Neuronal stem cell (in vitro differentiated cells): Measurements from ENCODE around the gene SLC10A3. TPM values are rescaled to one million over a fixed set of nuclear protein-coding genes. Genes with fewer than 3 reads are reported as not detected.
A peak's percentile ranks its signal among the peaks of the same experiment; 100 is the strongest.

ENCODE experiments used
- DNase-seq: peaks from one replicate; pipeline ENCODE4 v3.0.0-alpha.2; 2013; ENCODE audit warnings: low spot score
- H2AFZ ChIP-seq: one replicate; pipeline ENCODE4 v1.6.1; 2013; ENCODE audit warnings: mild to moderate bottlenecking, low read length, inconsistent platforms
- H2AK5ac ChIP-seq: 2 replicates; pipeline ENCODE4 v1.6.1; 2013; ENCODE audit warnings: low read depth, mild to moderate bottlenecking, inconsistent platforms, low read length, moderate library complexity, mixed read lengths
- H2BK120ac ChIP-seq: 2 replicates; pipeline ENCODE4 v1.6.1; 2013; ENCODE audit warnings: low read depth, mild to moderate bottlenecking, inconsistent platforms, low read length, moderate library complexity, mixed read lengths
- H2BK12ac ChIP-seq: one replicate; pipeline ENCODE4 v1.6.1; 2013; ENCODE audit warnings: low read length, inconsistent platforms
- H2BK15ac ChIP-seq: 2 replicates; pipeline ENCODE4 v1.6.1; 2013; ENCODE audit warnings: mild to moderate bottlenecking, low read length, inconsistent platforms, mixed read lengths
- H2BK5ac ChIP-seq: one replicate; pipeline ENCODE4 v1.6.1; 2013; ENCODE audit warnings: inconsistent platforms, mild to moderate bottlenecking, low read length, moderate library complexity
- H3K14ac ChIP-seq: one replicate; pipeline ENCODE4 v1.6.1; 2013; ENCODE audit warnings: low read length, inconsistent platforms
- H3K18ac ChIP-seq: 2 replicates; pipeline ENCODE4 v1.6.1; 2013; ENCODE audit warnings: low read length, inconsistent platforms
- H3K23ac ChIP-seq: 2 replicates; pipeline ENCODE4 v1.6.1; 2013; ENCODE audit warnings: low read depth, mild to moderate bottlenecking, mixed read lengths, low read length, inconsistent platforms; ENCODE audit not compliant: poor library complexity
- H3K27ac ChIP-seq: replicated peaks from 3 replicates; pipeline ENCODE4 v1.5.1; 2013; ENCODE audit warnings: low read length, inconsistent platforms
- H3K27me3 ChIP-seq, 3 experiments: 2 replicates each; pipeline ENCODE4 v1.6.1; 2013; ENCODE audit warnings: low read length in 3 of 3, mild to moderate bottlenecking in 2 of 3, inconsistent platforms in 1 of 3, low read depth in 1 of 3, mixed read lengths in 1 of 3, moderate library complexity in 1 of 3; ENCODE audit not compliant: control insufficient read depth in 3 of 3, insufficient read depth in 3 of 3
- H3K36me3 ChIP-seq, 2 donors: replicated peaks in 1 of 2; 2 replicates each; pipeline ENCODE4 v1.6.1; 2013; ENCODE audit warnings: low read length in 2 of 2; ENCODE audit not compliant: control insufficient read depth in 2 of 2, insufficient read depth in 2 of 2
- H3K4ac ChIP-seq: 2 replicates; pipeline ENCODE4 v1.6.1; 2013; ENCODE audit warnings: inconsistent platforms, mild to moderate bottlenecking, low read length, moderate library complexity
- H3K4me1 ChIP-seq, 2 donors: 1 replicate in 1 of 2; 2 replicates in 1 of 2; pipeline ENCODE4 v1.6.1; 2013; ENCODE audit warnings: low read length in 2 of 2, low read depth in 1 of 2; ENCODE audit not compliant: control insufficient read depth in 2 of 2, insufficient read depth in 1 of 2
- H3K4me2 ChIP-seq: one replicate; pipeline ENCODE4 v1.6.1; 2013; ENCODE audit warnings: mild to moderate bottlenecking, low read length, inconsistent platforms; ENCODE audit not compliant: insufficient read depth, poor library complexity, severe bottlenecking
- H3K4me3 ChIP-seq, 2 donors: 2 replicates each; pipeline ENCODE4 v1.5.1; 2013; ENCODE audit warnings: low read length in 2 of 2, mild to moderate bottlenecking in 2 of 2, inconsistent platforms in 1 of 2, moderate library complexity in 1 of 2
- H3K79me1 ChIP-seq: one replicate; pipeline ENCODE4 v1.6.1; 2013; ENCODE audit warnings: low read depth, mild to moderate bottlenecking, inconsistent platforms, low read length, moderate library complexity
- H3K9ac ChIP-seq: one replicate; pipeline ENCODE4 v1.6.1; 2013; ENCODE audit warnings: mild to moderate bottlenecking, low read depth, low read length, inconsistent platforms; ENCODE audit not compliant: poor library complexity
- H3K9me3 ChIP-seq, 2 donors: replicated peaks in 1 of 2; 2 replicates each; pipeline versions ENCODE3 to v1.6.1; 2013; ENCODE audit warnings: low read length in 2 of 2, mild to moderate bottlenecking in 2 of 2, inconsistent platforms in 1 of 2, low read depth in 1 of 2, mixed read lengths in 1 of 2, moderate library complexity in 1 of 2; ENCODE audit not compliant: control insufficient read depth in 2 of 2, insufficient read depth in 1 of 2
- H4K8ac ChIP-seq: one replicate; pipeline ENCODE4 v1.6.1; 2013; ENCODE audit warnings: low read depth, mild to moderate bottlenecking, inconsistent platforms, low read length, moderate library complexity
- H4K91ac ChIP-seq: one replicate; pipeline ENCODE4 v1.6.1; 2013; ENCODE audit warnings: low read length, low read depth, mild to moderate bottlenecking, inconsistent platforms; ENCODE audit not compliant: poor library complexity
- WGBS, 2 donors: extraction: QIAGEN DNeasy Blood & Tissue Kit; methylation state at CpG; one replicate each; pipeline ENCODE4 v1.1.7; 2013; ENCODE audit warnings: missing lambda C conversion rate in 2 of 2, mixed read lengths in 1 of 2; ENCODE audit not compliant: insufficient read length in 2 of 2, insufficient replicate concordance in 1 of 2; ENCODE audit errors: extremely low coverage in 2 of 2; 5-methylcytosine and 5-hydroxymethylcytosine counted together
- polyA plus RNA-seq, 2 experiments: library from polyadenylated mRNA; stranded (reverse); fragments of 200-250 nt; gene quantifications; one replicate each; pipeline ENCODE4 v1.2.3, GENCODE V29; 2013

SLC10A3 gene
- 4.4 TPM for polyA plus RNA-seq (2013, experiment 1 of 2)
- polyA plus RNA-seq (2013, experiment 2 of 2) = 4.5 TPM

GRCh38 chrX:154490414-154491083, at the start of gene SLC10A3:
Gene SLC10A3 (minus strand): TSS chrX:154490629. CDS start chrX:154488940, 1,689 bp downstream.
- H3K4me2 ChIP-seq = peak within 1 kb of the TSS; percentile 80
- peak; percentile 86 for DNase-seq
- H2BK12ac ChIP-seq = no peak within 1 kb of the TSS
- H3K9me3 ChIP-seq = no peaks in the 10 kb centered on the region
- H2AK5ac ChIP-seq = no peak within 1 kb of the TSS
- no peaks in the 10 kb centered on the region for H3K27me3 ChIP-seq
- peaks cover 0 to 4% of the 10 kb centered on the region in 2 donors for H3K4me1 ChIP-seq
- H2BK5ac ChIP-seq = no peak within 1 kb of the TSS
- H2BK120ac ChIP-seq = no peak within 1 kb of the TSS
- H3K23ac ChIP-seq = no peak within 1 kb of the TSS
- H3K79me1 ChIP-seq = no peaks in the 10 kb centered on the region
- H3K18ac ChIP-seq = peak within 1 kb of the TSS; percentile 83
- H4K8ac ChIP-seq = no peak within 1 kb of the TSS
- no peak within 1 kb of the TSS for H3K4ac ChIP-seq
- H4K91ac ChIP-seq = no peak within 1 kb of the TSS
- peak within 1 kb of the TSS; percentile 63 for H3K9ac ChIP-seq
- H2BK15ac ChIP-seq = no peak within 1 kb of the TSS
- no CpG with 5 or more reads among the region's 71 CpGs for WGBS, 2 donors
- peak within 1 kb of the TSS; percentile 87 for H2AFZ ChIP-seq
- peak within 1 kb of the TSS; percentile 70 for H3K27ac ChIP-seq
- peaks cover 0 to 8% of the 10 kb centered on the region in 2 donors for H3K36me3 ChIP-seq
- H3K4me3 ChIP-seq = peak within 1 kb of the TSS; percentile 57 to 84
- peak within 1 kb of the TSS; percentile 38 for H3K14ac ChIP-seq

GRCh38 chrX:154539077-154539476, 48.6 kb upstream of the SLC10A3 start:
- H3K14ac ChIP-seq = no peak overlapping the region
- no peak overlapping the region for H3K27ac ChIP-seq
- no peak overlapping the region for H2AK5ac ChIP-seq
- no peaks in the 10 kb centered on the region for H3K4me1 ChIP-seq
- no CpG with 5 or more reads among the region's 8 CpGs for WGBS, 2 donors
- H3K36me3 ChIP-seq = peaks cover 11 to 45% of the 10 kb centered on the region in 2 donors
- H2BK15ac ChIP-seq = no peak overlapping the region
- no peak for DNase-seq
- H2BK120ac ChIP-seq = no peak overlapping the region
- H4K8ac ChIP-seq = no peak overlapping the region
- no peak overlapping the region for H2AFZ ChIP-seq
- H2BK12ac ChIP-seq = no peak overlapping the region
- no peak overlapping the region for H3K4me3 ChIP-seq
- H3K23ac ChIP-seq = no peak overlapping the region
- no peak overlapping the region for H3K4ac ChIP-seq
- H3K79me1 ChIP-seq = no peaks in the 10 kb centered on the region
- H3K18ac ChIP-seq = no peak overlapping the region
- H2BK5ac ChIP-seq = no peak overlapping the region
- no peak overlapping the region for H3K4me2 ChIP-seq
- peaks cover 0 to 3% (median 0%) of the 10 kb centered on the region in 3 experiments for H3K27me3 ChIP-seq
- H3K9ac ChIP-seq = no peak overlapping the region
- H4K91ac ChIP-seq = no peak overlapping the region
- H3K9me3 ChIP-seq = no peaks in the 10 kb centered on the region

GRCh38 chrX:154535892-154536291, 45.5 kb upstream of the SLC10A3 start:
- Histone ChIP-seq H4K91ac (no peak overlapping the region), H2BK5ac (no peak overlapping the region), H2AK5ac (no peak overlapping the region), H2BK120ac (no peak overlapping the region), H3K27ac (no peak overlapping the region), H2AFZ (no peak overlapping the region), H3K14ac (no peak overlapping the region), H3K9me3 (no peaks in the 10 kb centered on the region), H3K4me2 (no peak overlapping the region), H4K8ac (no peak overlapping the region), H2BK15ac (no peak overlapping the region), H3K27me3 (no peaks in the 10 kb centered on the region), H3K4me3 (no peak overlapping the region), H3K36me3 (peaks cover 27 to 49% of the 10 kb centered on the region in 2 donors), H3K23ac (no peak overlapping the region), H3K4ac (no peak overlapping the region), H3K18ac (no peak overlapping the region), H3K4me1 (no peaks in the 10 kb centered on the region), H3K9ac (no peak overlapping the region), H2BK12ac (no peak overlapping the region), H3K79me1 (no peaks in the 10 kb centered on the region)
- no CpG with 5 or more reads among the region's 9 CpGs for WGBS, 2 donors
- no peak for DNase-seq

GRCh38 chrX:154534526-154535322, 44.3 kb upstream of the SLC10A3 start:
- H3K79me1 ChIP-seq = no peaks in the 10 kb centered on the region
- H2BK5ac ChIP-seq = no peak overlapping the region
- H2BK12ac ChIP-seq = no peak overlapping the region
- H2AFZ ChIP-seq = no peak overlapping the region
- peak overlapping the region; percentile 48 for H3K18ac ChIP-seq
- WGBS, 2 donors = no CpG with 5 or more reads among the region's 34 CpGs
- DNase-seq = peak; percentile 66
- no peak overlapping the region for H3K4me2 ChIP-seq
- no peak overlapping the region for H4K91ac ChIP-seq
- peak overlapping the region; percentile 80 for H3K23ac ChIP-seq
- no peak overlapping the region for H3K27ac ChIP-seq
- H3K27me3 ChIP-seq = no peaks in the 10 kb centered on the region
- no peak overlapping the region for H3K9ac ChIP-seq
- no peak overlapping the region for H3K14ac ChIP-seq
- no peak overlapping the region for H3K4ac ChIP-seq
- H2BK120ac ChIP-seq = no peak overlapping the region
- H3K4me1 ChIP-seq = no peaks in the 10 kb centered on the region
- peaks cover 27 to 49% of the 10 kb centered on the region in 2 donors for H3K36me3 ChIP-seq
- H2BK15ac ChIP-seq = no peak overlapping the region
- H3K4me3 ChIP-seq = no peak overlapping the region
- H4K8ac ChIP-seq = no peak overlapping the region
- H2AK5ac ChIP-seq = peak overlapping the region; percentile 88
- H3K9me3 ChIP-seq = no peaks in the 10 kb centered on the region
